Measurements from ENCODE around the gene AJM1.
"Not testable (repeated sequence)": the region's sequence is repeated elsewhere in the genome, so short reads cannot be mapped to it uniquely, and the experiment has no call there.

Gene AJM1

DNA sequence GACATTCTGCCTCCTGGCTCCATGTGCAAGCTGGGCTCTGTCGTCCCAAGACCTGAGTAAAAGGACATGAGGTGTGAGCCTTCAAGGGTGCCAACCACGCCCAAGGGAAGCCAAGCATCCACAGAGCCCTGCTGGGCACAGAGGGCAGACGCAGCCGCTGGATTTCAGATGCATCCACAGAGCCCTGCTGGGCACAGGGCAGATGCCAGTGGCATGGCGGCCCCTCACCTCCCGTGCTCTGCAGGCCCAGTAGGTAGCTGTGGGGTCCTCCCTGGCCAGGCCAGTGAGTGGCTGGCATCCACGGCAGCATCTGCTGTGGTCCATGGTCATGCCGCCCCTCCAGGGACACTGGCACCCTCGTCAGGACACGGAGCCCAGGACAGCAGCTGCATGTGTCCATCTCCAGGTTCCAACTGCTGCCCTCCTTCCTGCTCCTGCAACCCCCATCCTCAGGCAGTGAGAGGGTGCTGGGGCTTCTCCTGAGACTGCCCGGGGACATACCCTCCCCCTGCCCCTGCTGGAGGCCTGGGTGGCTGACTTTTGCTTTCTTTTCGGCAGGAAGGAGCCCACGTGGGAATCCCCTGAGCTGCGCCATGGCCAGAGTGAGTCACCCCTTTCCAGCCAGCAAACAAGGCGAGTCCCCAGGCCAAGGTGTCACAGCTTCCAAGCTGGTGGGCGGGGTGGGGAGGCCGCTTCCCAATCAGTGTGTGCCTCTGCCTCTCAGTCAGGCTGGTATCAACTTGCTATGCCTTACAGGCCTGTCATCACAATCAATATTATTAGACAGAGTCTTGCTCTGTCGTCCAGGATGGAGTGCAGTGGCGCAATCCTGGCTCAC is 40.0 kb downstream of the AJM1 start:
- DNase-seq: peak; percentile 84

DNA sequence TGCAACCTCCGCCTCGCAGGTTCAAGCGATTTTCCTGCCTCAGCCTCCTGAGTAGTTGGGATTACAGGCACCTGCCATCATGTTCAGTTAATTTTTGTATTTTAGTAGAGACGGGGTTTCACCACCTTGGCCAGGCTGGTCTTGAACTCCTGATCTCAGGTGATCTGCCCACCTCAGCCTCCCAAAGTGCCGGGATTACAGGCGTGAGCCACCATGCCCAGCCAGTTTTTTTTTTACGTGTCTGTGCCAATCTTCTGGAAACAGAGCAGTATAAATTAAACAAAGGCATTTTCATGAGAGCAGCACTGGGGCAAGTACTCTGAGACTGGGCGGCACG is 40.6 kb downstream of the AJM1 start:
- DNase-seq: not testable (repeated sequence)

DNA sequence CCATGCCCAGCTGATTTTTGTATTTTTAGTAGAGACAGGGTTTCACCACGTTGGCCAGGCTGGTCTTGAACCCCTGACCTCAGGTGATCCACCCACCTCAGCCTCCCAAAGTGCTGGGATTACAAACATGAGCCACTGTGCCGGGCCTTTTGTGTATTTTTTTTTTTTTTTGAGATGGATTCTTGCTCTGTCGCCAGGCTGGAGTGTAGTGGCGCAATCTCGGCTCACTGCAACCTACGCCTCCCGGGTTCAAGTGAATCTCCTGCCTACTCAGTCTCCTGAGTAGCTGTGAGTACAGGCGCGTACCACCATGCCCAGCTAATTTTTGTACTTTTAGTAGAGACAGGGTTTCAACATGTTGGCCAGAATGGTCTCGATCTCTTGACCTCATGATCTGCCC is 41.4 kb downstream of the AJM1 start:
- not testable (repeated sequence) for DNase-seq

DNA sequence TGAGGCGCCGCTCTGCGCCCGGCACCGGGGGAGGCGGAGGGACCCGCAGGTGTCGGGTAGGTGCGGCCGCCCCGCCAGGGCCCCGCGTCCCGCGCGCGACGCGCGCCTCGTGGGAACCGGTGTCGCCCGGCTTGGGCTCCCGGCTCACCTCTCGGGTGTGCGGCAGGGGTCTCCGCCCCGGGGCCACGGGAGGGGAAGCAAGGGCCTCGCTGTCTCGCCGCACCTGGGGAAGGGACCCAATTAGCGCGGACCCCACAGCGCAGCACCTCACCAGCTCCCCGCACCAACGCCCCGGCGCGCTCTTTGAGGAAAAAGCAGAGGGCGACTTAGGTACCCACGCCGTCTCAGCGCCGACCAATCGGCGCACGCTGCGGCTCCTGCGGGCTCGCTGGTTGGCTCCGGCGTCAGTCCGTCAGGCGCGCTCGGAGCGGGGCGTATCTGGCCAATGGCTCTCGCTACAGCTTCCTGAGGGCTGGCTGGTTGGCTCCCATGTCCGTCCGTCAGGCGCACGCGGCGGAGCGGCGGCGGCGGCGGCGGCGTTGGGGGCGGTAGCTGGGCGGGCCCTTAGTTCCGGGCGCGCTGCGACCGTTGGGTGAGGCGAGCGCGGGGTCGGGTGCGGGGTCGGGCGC is 43.8 kb downstream of the AJM1 start, which contains the start of gene TRAF2:
Gene TRAF2, plus strand, starts transcription at position 567 of the 629 bp plus-strand sequence. CDS start 12,225 bp downstream, outside the sequence.
- peak; percentile 93 for DNase-seq

DNA sequence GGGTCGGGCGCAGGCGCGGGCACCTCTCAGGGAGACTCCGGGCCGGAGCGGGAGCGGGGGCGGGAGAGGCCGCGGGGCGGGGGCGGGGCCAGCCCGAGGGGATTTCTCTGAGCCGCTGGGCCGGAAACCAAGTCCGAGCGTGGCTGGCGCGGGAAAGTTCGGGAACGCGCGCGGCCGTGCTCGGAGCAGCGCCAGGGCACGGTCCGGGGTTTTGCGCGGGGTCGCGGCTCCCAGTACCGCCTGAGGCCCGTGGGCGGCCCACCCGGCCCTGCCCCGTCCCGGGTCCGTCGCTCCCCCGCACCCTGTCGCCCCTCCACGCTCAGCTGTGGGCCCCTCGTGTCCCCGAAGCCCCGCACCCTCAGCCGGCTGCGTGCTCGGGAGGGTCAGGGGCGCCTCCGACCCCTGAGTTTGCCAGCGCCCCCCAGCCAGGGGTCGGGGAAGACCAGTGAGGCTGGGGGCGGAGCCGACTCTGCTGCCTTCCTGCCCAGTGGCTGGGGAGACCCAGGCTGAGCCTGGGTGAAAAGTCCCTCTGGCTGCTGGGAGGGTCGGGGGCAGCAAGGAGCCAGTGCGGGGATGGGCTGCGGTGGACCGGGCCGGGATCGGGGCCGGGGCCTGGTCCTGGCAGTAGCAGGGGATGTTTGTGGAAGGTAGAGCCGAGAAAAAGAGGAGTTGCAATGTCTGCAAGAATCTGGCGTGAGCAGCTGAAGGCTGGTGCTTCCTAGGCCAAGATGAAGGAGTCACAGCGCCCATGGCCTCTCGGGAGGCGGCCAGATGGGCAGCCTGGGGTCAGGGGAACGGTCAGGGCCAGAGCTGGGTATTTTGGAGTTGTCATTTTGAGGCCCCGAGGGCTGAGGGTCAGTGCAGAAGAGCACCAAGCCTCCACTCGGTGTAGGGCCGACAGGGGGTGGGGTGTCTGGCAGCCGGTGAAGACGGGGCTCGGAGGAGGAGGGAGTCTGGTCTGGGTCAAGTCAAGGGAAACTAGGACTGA is 44.6 kb downstream of the AJM1 start:
- DNase-seq: no peak

DNA sequence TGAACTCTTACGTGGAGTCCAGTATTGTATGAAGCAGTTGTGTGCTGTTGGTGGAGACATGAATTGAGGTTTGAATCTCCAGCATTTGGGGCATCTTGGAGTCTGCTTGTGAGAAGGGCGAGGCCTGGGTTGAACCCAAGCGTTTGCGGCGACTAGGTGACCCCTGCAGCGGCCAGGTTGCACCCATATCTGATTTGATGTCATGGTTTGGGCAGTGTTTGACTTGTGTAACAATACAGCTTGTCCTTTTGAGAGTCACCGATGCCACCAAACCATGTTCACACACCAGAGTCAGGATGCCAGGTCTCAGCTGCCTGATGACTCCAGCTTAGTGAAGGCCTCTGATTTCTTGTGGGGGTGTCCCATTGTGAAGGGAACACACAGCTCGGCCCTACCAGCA is 46.2 kb downstream of the AJM1 start:
- no peak for DNase-seq

DNA sequence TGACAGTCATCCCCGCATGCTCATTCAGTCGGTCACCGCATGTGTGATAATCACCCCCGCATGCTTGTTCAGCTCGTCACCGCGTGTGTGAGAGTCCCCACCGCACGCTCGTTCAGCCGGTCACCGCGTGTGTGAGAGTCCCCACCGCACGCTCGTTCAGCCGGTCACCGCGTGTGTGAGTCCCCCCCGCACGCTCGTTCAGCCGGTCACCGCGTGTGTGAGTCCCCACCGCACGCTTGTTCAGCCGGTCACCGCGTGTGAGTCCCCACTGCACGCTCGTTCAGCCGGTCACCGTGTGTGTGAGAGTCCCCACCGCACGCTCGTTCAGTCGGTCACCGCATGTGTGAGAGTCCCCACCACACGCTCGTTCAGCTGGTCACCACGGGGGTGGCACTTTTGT is 47.6 kb downstream of the AJM1 start:
- no peak for DNase-seq

DNA sequence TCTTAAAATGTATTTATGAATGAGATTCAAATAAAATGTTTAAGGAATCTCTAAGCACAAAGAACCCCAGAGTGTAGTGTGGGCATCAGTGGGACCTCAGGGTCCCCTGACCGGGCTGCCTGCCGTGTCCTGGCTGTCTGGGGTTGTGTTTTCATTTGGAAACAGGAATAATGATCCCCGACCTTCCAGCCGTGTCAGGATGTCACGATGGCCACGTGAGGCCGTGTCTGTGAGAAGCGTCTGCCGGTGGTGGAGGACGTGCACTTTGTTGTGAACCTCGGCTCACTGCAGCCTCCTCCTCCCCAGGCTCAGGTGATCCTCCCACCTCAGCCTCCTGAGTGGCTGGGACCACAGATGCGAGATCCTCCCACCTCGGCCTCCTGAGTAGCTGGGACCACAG is 48.4 kb downstream of the AJM1 start:
- no peak for DNase-seq

Measured in NK-92 treated with Interleukin-12 subunit alpha and Interleukin-12 subunit beta, amount 100 ng/mL, for 24 hours (cell line).